PC-3 (cell line): Measurements from ENCODE around the gene ATG4C. TPM values are rescaled to one million over a fixed set of nuclear protein-coding genes. Genes with fewer than 3 reads are reported as not detected.

Experiments
- ATAC-seq: fragments of 200-7000 bp; cut with Tn5 transposase; 2 replicates; pipeline ENCODE4 v1.9.1; 2020; ENCODE audit warnings: mild to moderate bottlenecking, moderate library complexity
- BruUV-seq: library from RNA; stranded (reverse); fragments of 400-500 nt; replicated peaks from 2 replicates; lab custom pipeline; 2021; lab: Mats Ljungman, UMichigan
- CTCF ChIA-PET: fragments of 300-600 bp; sonication (Branson Sonifier 250); formaldehyde crosslinking; loops from one replicate; lab custom pipeline; 2022; ENCODE audit warnings: antibody characterized with exemption; lab: Charles Lee
- POLR2A ChIA-PET: fragments of 300-600 bp; sonication (Branson Sonifier 250); formaldehyde crosslinking; loops from one replicate; lab custom pipeline; 2022; ENCODE audit warnings: antibody characterized with exemption; ENCODE audit not compliant: unreplicated experiment; lab: Charles Lee
- DNase-seq: peaks from one replicate; pipeline ENCODE4 v3.0.0-alpha.2; 2015
- H2AFZ ChIP-seq: fragments of 300-600 bp; sonication (generic); 2 replicates; pipeline ENCODE4 v1.6.0; 2016; ENCODE audit warnings: antibody characterized with exemption, low read length
- H3F3A ChIP-seq: fragments of 300-600 bp; sonication (generic); one replicate; pipeline ENCODE4 v1.6.0; 2017; ENCODE audit warnings: antibody characterized with exemption, low read length, control low read depth, mild to moderate bottlenecking; ENCODE audit not compliant: unreplicated experiment
- H3K27ac ChIP-seq: fragments of 300-600 bp; sonication (generic); 2 replicates; pipeline ENCODE4 v1.5.1; 2016; ENCODE audit warnings: mild to moderate bottlenecking, low read length
- H3K27me3 ChIP-seq: fragments of 300-600 bp; sonication (generic); 2 replicates; pipeline ENCODE4 v1.6.1; 2016; ENCODE audit warnings: low read length, mixed read lengths
- H3K36me3 ChIP-seq: fragments of 300-600 bp; sonication (generic); 2 replicates; pipeline ENCODE4 v1.6.1; 2016; ENCODE audit warnings: low read depth, mixed run types, low read length, mixed read lengths
- H3K4me1 ChIP-seq: fragments of 300-600 bp; sonication (generic); 2 replicates; pipeline ENCODE4 v1.5.1; 2016; ENCODE audit warnings: low read length; ENCODE audit not compliant: insufficient read depth
- H3K4me2 ChIP-seq: fragments of 300-600 bp; sonication (generic); 2 replicates; pipeline ENCODE4 v1.6.0; 2016; ENCODE audit warnings: low read length
- H3K4me3 ChIP-seq: fragments of 300-600 bp; sonication (generic); 2 replicates; pipeline ENCODE4 v1.5.1; 2016; ENCODE audit warnings: mild to moderate bottlenecking, low read length, mixed read lengths
- H3K79me2 ChIP-seq: fragments of 300-600 bp; sonication (generic); 2 replicates; pipeline ENCODE4 v1.6.1; 2017; ENCODE audit warnings: low read length, mixed read lengths
- H3K9ac ChIP-seq: fragments of 300-600 bp; sonication (generic); 2 replicates; pipeline ENCODE4 v1.6.0; 2016; ENCODE audit warnings: mild to moderate bottlenecking, low read length
- H3K9me2 ChIP-seq: fragments of 300-600 bp; sonication (generic); replicated peaks from 2 replicates; pipeline ENCODE4 v1.6.1; 2016; ENCODE audit warnings: mixed run types, low read length, mixed read lengths
- H3K9me3 ChIP-seq: fragments of 300-600 bp; sonication (generic); 2 replicates; pipeline ENCODE4 v1.6.1; 2016; ENCODE audit warnings: low read length, mixed read lengths
- H4K20me1 ChIP-seq: fragments of 300-600 bp; sonication (generic); 2 replicates; pipeline ENCODE4 v1.6.1; 2016; ENCODE audit warnings: low read length, mixed read lengths
- EZH2 ChIP-seq: fragments of 300-600 bp; sonication (generic); IDR thresholded peaks from one replicate; pipeline ENCODE4 v1.6.1; 2017; ENCODE audit warnings: antibody characterized with exemption, mild to moderate bottlenecking, low read length; ENCODE audit not compliant: unreplicated experiment
- EZH2phosphoT487 ChIP-seq: fragments of 300-600 bp; sonication (generic); IDR thresholded peaks from 2 replicates; pipeline ENCODE4 v1.6.1; 2018; ENCODE audit warnings: mild to moderate bottlenecking, antibody characterized with exemption, low read length, borderline replicate concordance
- intact Hi-C: fragments of 100-400 bp; cut with micrococcal nuclease; formaldehyde crosslinking; loops from 2 replicates; pipeline ENCODE4 v1.9.0; 2023
- total RNA-seq: library from RNA; depleted of rRNA; stranded (reverse); fragments of >200 nt; gene quantifications from 2 replicates; pipeline ENCODE4 v1.2.3, GENCODE V29; 2014
- TF ChIP-seq, protein P1 (sequence below): fragments of 300-600 bp; sonication (generic); conservative IDR thresholded peaks from 2 replicates; pipeline ENCODE4 v1.5.1; 2017; ENCODE audit warnings: antibody characterized with exemption, low read depth, mild to moderate bottlenecking, low read length

The ATG4C gene
- total RNA-seq, 1 experiment from 2014 or later: 8.8 TPM

DNA sequence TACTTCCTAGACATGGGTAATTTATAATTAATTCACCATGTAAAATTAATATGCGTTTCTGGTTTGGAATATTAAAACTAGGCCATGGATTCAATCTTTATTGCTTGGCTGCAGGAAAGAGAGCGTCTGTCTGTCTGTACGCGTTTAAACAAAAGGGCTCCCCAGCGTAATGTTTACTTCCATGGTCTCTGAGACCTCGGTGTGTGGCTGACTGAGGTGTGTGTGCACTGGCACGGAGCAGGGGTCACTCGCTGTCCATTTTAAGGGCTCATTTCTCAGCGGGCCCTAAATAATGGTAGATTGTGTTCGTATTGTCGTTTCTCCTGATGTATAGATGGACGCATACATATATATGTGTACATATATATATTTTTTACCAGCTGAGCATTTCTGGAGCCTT, 119.6 kb downstream of the ATG4C start:
- no peak overlapping the region for H2AFZ ChIP-seq
- CTCF ChIA-PET: no interaction called here
- H3K27ac ChIP-seq: no peak overlapping the region
- no peak overlapping the region for H3K4me3 ChIP-seq
- TF ChIP-seq, protein P1, sequence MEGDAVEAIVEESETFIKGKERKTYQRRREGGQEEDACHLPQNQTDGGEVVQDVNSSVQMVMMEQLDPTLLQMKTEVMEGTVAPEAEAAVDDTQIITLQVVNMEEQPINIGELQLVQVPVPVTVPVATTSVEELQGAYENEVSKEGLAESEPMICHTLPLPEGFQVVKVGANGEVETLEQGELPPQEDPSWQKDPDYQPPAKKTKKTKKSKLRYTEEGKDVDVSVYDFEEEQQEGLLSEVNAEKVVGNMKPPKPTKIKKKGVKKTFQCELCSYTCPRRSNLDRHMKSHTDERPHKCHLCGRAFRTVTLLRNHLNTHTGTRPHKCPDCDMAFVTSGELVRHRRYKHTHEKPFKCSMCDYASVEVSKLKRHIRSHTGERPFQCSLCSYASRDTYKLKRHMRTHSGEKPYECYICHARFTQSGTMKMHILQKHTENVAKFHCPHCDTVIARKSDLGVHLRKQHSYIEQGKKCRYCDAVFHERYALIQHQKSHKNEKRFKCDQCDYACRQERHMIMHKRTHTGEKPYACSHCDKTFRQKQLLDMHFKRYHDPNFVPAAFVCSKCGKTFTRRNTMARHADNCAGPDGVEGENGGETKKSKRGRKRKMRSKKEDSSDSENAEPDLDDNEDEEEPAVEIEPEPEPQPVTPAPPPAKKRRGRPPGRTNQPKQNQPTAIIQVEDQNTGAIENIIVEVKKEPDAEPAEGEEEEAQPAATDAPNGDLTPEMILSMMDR: no peak
- no peak for TF ChIP-seq EZH2phosphoT487
- TF ChIP-seq EZH2: no peak
- no peak overlapping the region for H3K9ac ChIP-seq
- H3K79me2 ChIP-seq: no peaks in the 10 kb centered on the region
- H3K9me3 ChIP-seq: no peaks in the 10 kb centered on the region
- no peak for ATAC-seq
- peaks cover 29% of the 10 kb centered on the region for H3K27me3 ChIP-seq
- no peaks in the 10 kb centered on the region for H4K20me1 ChIP-seq
- H3K36me3 ChIP-seq: no peaks in the 10 kb centered on the region
- H3K4me1 ChIP-seq: no peaks in the 10 kb centered on the region
- intact Hi-C loops: no loop called here
- H3F3A ChIP-seq: no peaks in the 10 kb centered on the region
- no peak for DNase-seq
- no peaks in the 10 kb centered on the region for H3K9me2 ChIP-seq
- BruUV-seq: no TSS peak
- POLR2A ChIA-PET: no interaction called here
- no peak overlapping the region for H3K4me2 ChIP-seq

DNA sequence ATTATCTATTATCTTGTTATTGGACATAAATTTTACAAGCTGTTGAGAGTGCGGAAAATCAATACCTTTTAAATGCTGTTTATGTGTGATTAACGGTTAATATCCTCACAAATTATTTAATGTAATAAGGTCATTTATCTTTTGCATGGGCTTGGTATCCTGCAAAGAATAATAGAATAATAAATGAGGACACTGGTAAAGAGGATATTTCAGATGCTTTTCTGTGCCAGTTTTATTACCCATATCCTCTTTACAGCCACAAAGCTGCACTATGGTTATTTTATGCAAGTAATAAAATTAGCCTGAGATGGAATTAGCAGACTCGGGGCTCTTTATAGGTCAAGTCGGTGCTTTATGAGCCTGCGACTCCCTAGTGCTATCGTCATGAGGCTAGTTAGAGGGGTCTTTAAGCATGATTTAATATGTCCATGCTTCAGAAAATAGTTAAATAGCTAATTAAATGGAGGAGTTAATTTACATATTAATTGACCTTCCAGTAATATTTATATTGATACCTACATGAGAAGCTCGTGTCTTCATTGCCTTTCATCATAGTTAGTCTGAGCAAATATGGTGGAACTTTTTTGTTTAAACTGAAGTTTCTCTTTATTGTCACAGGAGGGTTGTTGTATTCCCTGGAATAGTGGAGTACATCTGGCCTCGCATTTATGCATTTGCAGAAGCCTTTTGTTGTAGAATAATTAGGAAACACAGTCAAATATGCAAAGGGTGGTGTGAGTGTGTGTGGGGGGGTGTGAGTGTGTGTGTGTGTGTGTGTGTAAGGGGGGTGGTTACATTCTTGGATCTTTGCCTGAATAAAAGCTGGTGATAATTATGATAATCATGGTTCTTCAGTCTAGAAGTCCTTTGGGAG, 120.3 kb downstream of the ATG4C start:
- BruUV-seq: no TSS peak
- no peaks in the 10 kb centered on the region for H3K9me2 ChIP-seq
- no peak overlapping the region for H3K27ac ChIP-seq
- peaks cover 22% of the 10 kb centered on the region for H3K27me3 ChIP-seq
- no peaks in the 10 kb centered on the region for H3K36me3 ChIP-seq
- no peak overlapping the region for H3K4me3 ChIP-seq
- H3K79me2 ChIP-seq: no peaks in the 10 kb centered on the region
- CTCF ChIA-PET: interaction anchor here (0.6 kb wide), 1 partner anchor 8 kb away, joined by 4 read pairs; no protein-coding TSS in a partner anchor
- H3K9ac ChIP-seq: no peak overlapping the region
- no peak overlapping the region for H2AFZ ChIP-seq
- DNase-seq: no peak
- H3K4me2 ChIP-seq: no peak overlapping the region
- intact Hi-C loops: no loop called here
- H3F3A ChIP-seq: no peaks in the 10 kb centered on the region
- no peaks in the 10 kb centered on the region for H3K4me1 ChIP-seq
- POLR2A ChIA-PET: interaction anchor here (0.6 kb wide), 1 partner anchor 269 kb away, joined by 6 read pairs; no protein-coding TSS in a partner anchor
- H4K20me1 ChIP-seq: no peaks in the 10 kb centered on the region
- no peak for TF ChIP-seq EZH2
- TF ChIP-seq, protein P1: no peak
- TF ChIP-seq EZH2phosphoT487: no peak
- no peaks in the 10 kb centered on the region for H3K9me3 ChIP-seq
- ATAC-seq: no peak

DNA sequence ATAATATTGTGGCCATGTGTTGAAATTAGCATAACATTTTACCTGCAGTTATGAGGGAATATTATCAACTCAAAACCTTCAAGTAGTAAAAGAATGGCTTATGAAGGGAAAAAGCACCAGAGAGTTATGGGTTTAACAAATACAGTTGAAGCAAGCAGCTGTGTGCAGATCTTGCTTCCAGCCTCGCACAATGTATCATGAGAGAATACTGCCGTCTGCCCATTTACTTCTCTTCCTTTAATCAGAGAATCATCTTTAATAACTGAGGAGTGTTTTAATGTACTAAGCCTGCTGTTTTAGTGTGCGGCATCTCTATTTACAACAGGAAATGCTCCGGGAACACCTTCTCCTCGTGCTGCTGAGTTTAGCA, 120.9 kb downstream of the ATG4C start:
- H2AFZ ChIP-seq: no peak overlapping the region
- H3K27me3 ChIP-seq: peaks cover 19% of the 10 kb centered on the region
- no TSS peak for BruUV-seq
- H3K79me2 ChIP-seq: no peaks in the 10 kb centered on the region
- DNase-seq (no peak), ATAC-seq (no peak)
- H3K36me3 ChIP-seq: no peaks in the 10 kb centered on the region
- intact Hi-C loops: loop anchor here (5.0 kb wide), 1 partner anchor 63 kb away; no protein-coding TSS in a partner anchor
- TF ChIP-seq, protein P1: no peak
- TF ChIP-seq EZH2phosphoT487 (no peak), EZH2 (no peak)
- H3K27ac ChIP-seq: no peak overlapping the region
- POLR2A ChIA-PET: interaction anchor here (0.6 kb wide), 1 partner anchor 268 kb away, joined by 6 read pairs; no protein-coding TSS in a partner anchor
- no peak overlapping the region for H3K4me2 ChIP-seq
- no peaks in the 10 kb centered on the region for H3K4me1 ChIP-seq
- H3K9ac ChIP-seq: no peak overlapping the region
- H3F3A ChIP-seq: no peaks in the 10 kb centered on the region
- no peaks in the 10 kb centered on the region for H4K20me1 ChIP-seq
- H3K4me3 ChIP-seq: no peak overlapping the region
- CTCF ChIA-PET: no interaction called here
- no peaks in the 10 kb centered on the region for H3K9me2 ChIP-seq
- H3K9me3 ChIP-seq: no peaks in the 10 kb centered on the region
